HepG2 (cell line): ENCODE results near the gene LOC128125822.
A peak's percentile ranks its signal among the peaks of the same experiment; 100 is the strongest.

ENCODE experiments used
- CREM ChIP-seq, 2 experiments: sonication (generic) in 1 of 2; formaldehyde crosslinking in 1 of 2; IDR thresholded peaks; 2 replicates each; pipeline versions ENCODE4 v1.4.0 to v1.6.1; 2016 to 2020; ENCODE audit warnings: antibody characterized with exemption in 1 of 2, mild to moderate bottlenecking in 1 of 2, missing genetic modification reagents in 1 of 2
- FOXK1 ChIP-seq: sonication (generic); formaldehyde crosslinking; IDR thresholded peaks from 2 replicates; pipeline ENCODE4 v1.4.0; 2020; ENCODE audit warnings: low read depth, missing genetic modification reagents, borderline replicate concordance
- GABPB1 ChIP-seq: IDR thresholded peaks from 2 replicates; pipeline ENCODE4 v1.6.1; 2016; ENCODE audit warnings: mild to moderate bottlenecking, missing genetic modification reagents, moderate library complexity, missing compliant biosample characterization
- MIXL1 ChIP-seq: IDR thresholded peaks from 2 replicates; pipeline ENCODE4 v1.6.1; 2016
- NFYB ChIP-seq: sonication (generic); formaldehyde crosslinking; IDR thresholded peaks from 2 replicates; pipeline ENCODE4 v1.4.0; 2020; ENCODE audit warnings: missing genetic modification reagents
- ZNF224 ChIP-seq: sonication (generic); formaldehyde crosslinking; IDR thresholded peaks from 2 replicates; pipeline ENCODE4 v1.5.0; 2020; ENCODE audit warnings: mild to moderate bottlenecking, missing genetic modification reagents
- ZNF337 ChIP-seq: sonication (generic); formaldehyde crosslinking; IDR thresholded peaks from 2 replicates; pipeline ENCODE4 v1.5.1; 2020; ENCODE audit warnings: missing genetic modification reagents, low read depth, mild to moderate bottlenecking, borderline replicate concordance
- ZNF33B ChIP-seq: sonication (generic); formaldehyde crosslinking; IDR thresholded peaks from 2 replicates; pipeline ENCODE4 v1.5.1; 2020; ENCODE audit warnings: mild to moderate bottlenecking, missing genetic modification reagents
- ZNF496 ChIP-seq: sonication (generic); formaldehyde crosslinking; IDR thresholded peaks from 2 replicates; pipeline ENCODE4 v1.8.1; 2023; ENCODE audit warnings: mild to moderate bottlenecking, moderate library complexity, missing genetic modification reagents; ENCODE audit not compliant: insufficient replicate concordance
- ZNF615 ChIP-seq: sonication (generic); formaldehyde crosslinking; IDR thresholded peaks from 2 replicates; pipeline ENCODE4 v1.5.0; 2020; ENCODE audit warnings: mild to moderate bottlenecking, missing genetic modification reagents, borderline replicate concordance
- ZNF782 ChIP-seq: sonication (generic); formaldehyde crosslinking; IDR thresholded peaks from 2 replicates; pipeline ENCODE4 v1.4.0; 2020; ENCODE audit warnings: missing genetic modification reagents, mild to moderate bottlenecking, borderline replicate concordance
- TF ChIP-seq, protein P1 (sequence below): sonication (generic); formaldehyde crosslinking; IDR thresholded peaks from 2 replicates; pipeline ENCODE4 v1.5.0; 2020; ENCODE audit warnings: missing genetic modification reagents, mild to moderate bottlenecking, borderline replicate concordance
- TF ChIP-seq, protein P2 (sequence below): sonication (generic); formaldehyde crosslinking; IDR thresholded peaks from 2 replicates; pipeline ENCODE4 v1.4.0; 2020; ENCODE audit warnings: missing genetic modification reagents
- TF ChIP-seq, protein P3 (sequence below): sonication (generic); formaldehyde crosslinking; IDR thresholded peaks from 2 replicates; pipeline ENCODE4 v1.4.0; 2020; ENCODE audit warnings: mild to moderate bottlenecking, missing genetic modification reagents, borderline replicate concordance
- TF ChIP-seq, protein P4 (sequence below): sonication (generic); formaldehyde crosslinking; IDR thresholded peaks from 2 replicates; pipeline ENCODE4 v1.4.0; 2020; ENCODE audit warnings: missing genetic modification reagents, borderline replicate concordance
- TF ChIP-seq, protein P5 (sequence below): sonication (generic); formaldehyde crosslinking; IDR thresholded peaks from 2 replicates; pipeline ENCODE4 v1.8.0; 2022; ENCODE audit warnings: missing genetic modification reagents, low read depth, mild to moderate bottlenecking, borderline replicate concordance
- TF ChIP-seq, protein P6 (sequence below): sonication (generic); formaldehyde crosslinking; IDR thresholded peaks from 2 replicates; pipeline ENCODE4 v1.9.0; 2022; ENCODE audit warnings: low read depth, missing genetic modification reagents

The LOC128125822 gene

DNA sequence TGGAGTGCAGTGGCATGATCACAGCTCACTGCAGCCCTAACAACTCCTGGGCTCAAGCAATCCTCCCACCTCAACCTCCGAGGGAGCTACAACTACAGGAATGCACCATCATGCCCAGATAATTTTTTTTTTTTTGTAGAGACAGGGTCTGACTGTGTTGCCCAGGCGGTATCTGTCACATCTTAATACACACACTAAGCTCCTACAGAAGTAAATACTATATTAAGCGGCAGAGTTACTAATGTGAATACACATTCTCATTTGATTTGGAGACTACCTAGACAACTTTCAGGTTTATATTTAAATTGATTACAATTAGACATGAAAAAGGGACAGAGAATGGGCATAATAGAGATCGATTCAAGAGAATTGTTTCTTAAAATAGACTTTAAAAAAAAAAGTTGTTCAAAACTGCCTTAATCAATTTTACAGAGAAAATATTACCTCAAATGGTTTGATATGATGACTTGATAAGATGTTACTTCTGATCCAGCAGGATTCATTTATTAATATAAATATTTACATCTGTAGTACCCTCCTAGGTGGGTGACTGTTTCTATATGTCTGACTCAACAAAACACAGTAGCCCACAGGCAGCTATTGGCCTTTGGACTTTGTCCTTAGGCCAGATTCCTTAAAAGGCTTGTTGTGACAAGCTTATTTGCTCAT, 7.1 kb upstream of the LOC128125822 start (continued):
- TF ChIP-seq, protein P1, sequence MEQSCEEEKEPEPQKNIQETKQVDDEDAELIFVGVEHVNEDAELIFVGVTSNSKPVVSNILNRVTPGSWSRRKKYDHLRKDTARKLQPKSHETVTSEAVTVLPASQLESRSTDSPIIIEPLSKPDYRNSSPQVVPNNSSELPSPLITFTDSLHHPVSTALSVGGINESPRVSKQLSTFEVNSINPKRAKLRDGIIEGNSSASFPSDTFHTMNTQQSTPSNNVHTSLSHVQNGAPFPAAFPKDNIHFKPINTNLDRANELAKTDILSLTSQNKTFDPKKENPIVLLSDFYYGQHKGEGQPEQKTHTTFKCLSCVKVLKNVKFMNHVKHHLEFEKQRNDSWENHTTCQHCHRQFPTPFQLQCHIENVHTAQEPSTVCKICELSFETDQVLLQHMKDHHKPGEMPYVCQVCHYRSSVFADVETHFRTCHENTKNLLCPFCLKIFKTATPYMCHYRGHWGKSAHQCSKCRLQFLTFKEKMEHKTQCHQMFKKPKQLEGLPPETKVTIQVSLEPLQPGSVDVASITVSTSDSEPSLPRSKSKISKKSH = no peak
- TF ChIP-seq MIXL1 (CRISPR knock-in tag) (peak; percentile 71), NFYB (CRISPR knock-in tag) (no peak), FOXK1 (peak; percentile 82; the same call in 1 of the 2 replicates), GABPB1 (CRISPR knock-in tag) (no peak), ZNF782 (CRISPR knock-in tag) (no peak), ZNF337 (CRISPR knock-in tag) (no peak), ZNF224 (CRISPR knock-in tag) (no peak), ZNF615 (CRISPR knock-in tag) (no peak), ZNF496 (CRISPR knock-in tag) (no peak), CREM (IDR thresholded peaks at IDR 0.05) (peak; percentile 85), CREM (CRISPR knock-in tag; IDR thresholded peaks at IDR 0.05) (no peak), ZNF33B (no peak)
- TF ChIP-seq, protein P2, sequence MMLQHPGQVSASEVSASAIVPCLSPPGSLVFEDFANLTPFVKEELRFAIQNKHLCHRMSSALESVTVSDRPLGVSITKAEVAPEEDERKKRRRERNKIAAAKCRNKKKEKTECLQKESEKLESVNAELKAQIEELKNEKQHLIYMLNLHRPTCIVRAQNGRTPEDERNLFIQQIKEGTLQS (CRISPR knock-in tag) = no peak
- TF ChIP-seq, protein P3, sequence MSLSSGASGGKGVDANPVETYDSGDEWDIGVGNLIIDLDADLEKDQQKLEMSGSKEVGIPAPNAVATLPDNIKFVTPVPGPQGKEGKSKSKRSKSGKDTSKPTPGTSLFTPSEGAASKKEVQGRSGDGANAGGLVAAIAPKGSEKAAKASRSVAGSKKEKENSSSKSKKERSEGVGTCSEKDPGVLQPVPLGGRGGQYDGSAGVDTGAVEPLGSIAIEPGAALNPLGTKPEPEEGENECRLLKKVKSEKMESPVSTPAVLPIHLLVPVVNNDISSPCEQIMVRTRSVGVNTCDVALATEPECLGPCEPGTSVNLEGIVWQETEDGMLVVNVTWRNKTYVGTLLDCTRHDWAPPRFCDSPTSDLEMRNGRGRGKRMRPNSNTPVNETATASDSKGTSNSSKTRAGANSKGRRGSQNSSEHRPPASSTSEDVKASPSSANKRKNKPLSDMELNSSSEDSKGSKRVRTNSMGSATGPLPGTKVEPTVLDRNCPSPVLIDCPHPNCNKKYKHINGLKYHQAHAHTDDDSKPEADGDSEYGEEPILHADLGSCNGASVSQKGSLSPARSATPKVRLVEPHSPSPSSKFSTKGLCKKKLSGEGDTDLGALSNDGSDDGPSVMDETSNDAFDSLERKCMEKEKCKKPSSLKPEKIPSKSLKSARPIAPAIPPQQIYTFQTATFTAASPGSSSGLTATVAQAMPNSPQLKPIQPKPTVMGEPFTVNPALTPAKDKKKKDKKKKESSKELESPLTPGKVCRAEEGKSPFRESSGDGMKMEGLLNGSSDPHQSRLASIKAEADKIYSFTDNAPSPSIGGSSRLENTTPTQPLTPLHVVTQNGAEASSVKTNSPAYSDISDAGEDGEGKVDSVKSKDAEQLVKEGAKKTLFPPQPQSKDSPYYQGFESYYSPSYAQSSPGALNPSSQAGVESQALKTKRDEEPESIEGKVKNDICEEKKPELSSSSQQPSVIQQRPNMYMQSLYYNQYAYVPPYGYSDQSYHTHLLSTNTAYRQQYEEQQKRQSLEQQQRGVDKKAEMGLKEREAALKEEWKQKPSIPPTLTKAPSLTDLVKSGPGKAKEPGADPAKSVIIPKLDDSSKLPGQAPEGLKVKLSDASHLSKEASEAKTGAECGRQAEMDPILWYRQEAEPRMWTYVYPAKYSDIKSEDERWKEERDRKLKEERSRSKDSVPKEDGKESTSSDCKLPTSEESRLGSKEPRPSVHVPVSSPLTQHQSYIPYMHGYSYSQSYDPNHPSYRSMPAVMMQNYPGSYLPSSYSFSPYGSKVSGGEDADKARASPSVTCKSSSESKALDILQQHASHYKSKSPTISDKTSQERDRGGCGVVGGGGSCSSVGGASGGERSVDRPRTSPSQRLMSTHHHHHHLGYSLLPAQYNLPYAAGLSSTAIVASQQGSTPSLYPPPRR = peak; percentile 25; the same call in 1 of the 2 replicates
- TF ChIP-seq, protein P4, sequence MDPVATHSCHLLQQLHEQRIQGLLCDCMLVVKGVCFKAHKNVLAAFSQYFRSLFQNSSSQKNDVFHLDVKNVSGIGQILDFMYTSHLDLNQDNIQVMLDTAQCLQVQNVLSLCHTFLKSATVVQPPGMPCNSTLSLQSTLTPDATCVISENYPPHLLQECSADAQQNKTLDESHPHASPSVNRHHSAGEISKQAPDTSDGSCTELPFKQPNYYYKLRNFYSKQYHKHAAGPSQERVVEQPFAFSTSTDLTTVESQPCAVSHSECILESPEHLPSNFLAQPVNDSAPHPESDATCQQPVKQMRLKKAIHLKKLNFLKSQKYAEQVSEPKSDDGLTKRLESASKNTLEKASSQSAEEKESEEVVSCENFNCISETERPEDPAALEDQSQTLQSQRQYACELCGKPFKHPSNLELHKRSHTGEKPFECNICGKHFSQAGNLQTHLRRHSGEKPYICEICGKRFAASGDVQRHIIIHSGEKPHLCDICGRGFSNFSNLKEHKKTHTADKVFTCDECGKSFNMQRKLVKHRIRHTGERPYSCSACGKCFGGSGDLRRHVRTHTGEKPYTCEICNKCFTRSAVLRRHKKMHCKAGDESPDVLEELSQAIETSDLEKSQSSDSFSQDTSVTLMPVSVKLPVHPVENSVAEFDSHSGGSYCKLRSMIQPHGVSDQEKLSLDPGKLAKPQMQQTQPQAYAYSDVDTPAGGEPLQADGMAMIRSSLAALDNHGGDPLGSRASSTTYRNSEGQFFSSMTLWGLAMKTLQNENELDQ (CRISPR knock-in tag) = no peak
- TF ChIP-seq, protein P5, sequence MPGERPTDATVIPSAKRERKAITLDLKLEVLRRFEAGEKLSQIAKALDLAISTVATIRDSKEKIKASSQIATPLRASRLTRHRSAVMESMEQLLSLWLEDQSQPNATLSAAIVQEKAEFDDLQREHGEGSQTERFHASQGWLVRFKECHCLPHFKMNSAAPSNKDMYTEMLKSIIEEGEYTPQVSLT = no peak
- TF ChIP-seq, protein P6, sequence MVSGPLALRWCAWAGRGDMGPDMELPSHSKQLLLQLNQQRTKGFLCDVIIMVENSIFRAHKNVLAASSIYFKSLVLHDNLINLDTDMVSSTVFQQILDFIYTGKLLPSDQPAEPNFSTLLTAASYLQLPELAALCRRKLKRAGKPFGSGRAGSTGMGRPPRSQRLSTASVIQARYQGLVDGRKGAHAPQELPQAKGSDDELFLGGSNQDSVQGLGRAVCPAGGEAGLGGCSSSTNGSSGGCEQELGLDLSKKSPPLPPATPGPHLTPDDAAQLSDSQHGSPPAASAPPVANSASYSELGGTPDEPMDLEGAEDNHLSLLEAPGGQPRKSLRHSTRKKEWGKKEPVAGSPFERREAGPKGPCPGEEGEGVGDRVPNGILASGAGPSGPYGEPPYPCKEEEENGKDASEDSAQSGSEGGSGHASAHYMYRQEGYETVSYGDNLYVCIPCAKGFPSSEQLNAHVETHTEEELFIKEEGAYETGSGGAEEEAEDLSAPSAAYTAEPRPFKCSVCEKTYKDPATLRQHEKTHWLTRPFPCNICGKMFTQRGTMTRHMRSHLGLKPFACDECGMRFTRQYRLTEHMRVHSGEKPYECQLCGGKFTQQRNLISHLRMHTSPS (CRISPR knock-in tag) = no peak
